Stomach (tissue), 9 donors: Measurements from ENCODE around the gene GRAMD1B. TPM values are rescaled to one million over a fixed set of nuclear protein-coding genes. Genes with fewer than 3 reads are reported as not detected.
"Not testable (repeated sequence)": the region's sequence is repeated elsewhere in the genome, so short reads cannot be mapped to it uniquely, and the experiment has no call there.

Experiments used
- DNase-seq, 2 donors: peaks; one replicate each; pipeline versions ENCODE4 v3.0.0 to v3.0.0-alpha.2; 2013 to 2019
- H3K27ac ChIP-seq, 5 donors: fragments of 200-600 bp in 4 of 5; sonication (generic) in 4 of 5; one replicate each; pipeline ENCODE4 v1.5.1; 2013 to 2019; ENCODE audit warnings: mild to moderate bottlenecking in 1 of 5, moderate library complexity in 1 of 5
- H3K27me3 ChIP-seq, 3 donors: fragments of 200-600 bp; sonication (generic); one replicate each; pipeline ENCODE4 v1.5.1; 2017 to 2019; ENCODE audit warnings: mixed run types in 1 of 3
- H3K36me3 ChIP-seq, 4 donors: fragments of 200-600 bp; sonication (generic); 1 replicate in 3 of 4; 2 replicates in 1 of 4; pipeline ENCODE4 v1.5.1; 2016 to 2019
- H3K4me1 ChIP-seq, 4 donors: fragments of 200-600 bp; sonication (generic); one replicate each; pipeline ENCODE4 v1.5.1; 2016 to 2019
- H3K4me3 ChIP-seq, 4 donors: fragments of 200-600 bp; sonication (generic) in 3 of 4; one replicate each; pipeline ENCODE4 v1.5.1; 2016 to 2019; ENCODE audit warnings: mild to moderate bottlenecking in 1 of 4
- H3K9me3 ChIP-seq, 4 donors: fragments of 200-600 bp; sonication (generic); one replicate each; pipeline ENCODE4 v1.5.1; 2016 to 2019
- CTCF ChIP-seq, 7 experiments: fragments of 450-650 bp in 4 of 7; fragments of 200-600 bp in 3 of 7; sonication (generic) in 3 of 7; IDR thresholded peaks; one replicate each; pipeline ENCODE4 v1.5.1; 2016 to 2019; ENCODE audit warnings: antibody characterized with exemption in 7 of 7, control low read depth in 2 of 7, mild to moderate bottlenecking in 1 of 7
- EP300 ChIP-seq: sonication (generic); formaldehyde crosslinking; IDR thresholded peaks from one replicate; pipeline ENCODE4 v1.6.1; 2017; ENCODE audit warnings: antibody characterized with exemption
- POLR2A ChIP-seq, 4 donors: fragments of 450-650 bp; IDR thresholded peaks; one replicate each; pipeline ENCODE4 v1.6.1; 2016; ENCODE audit warnings: antibody characterized with exemption in 4 of 4, control low read depth in 2 of 4, mild to moderate bottlenecking in 1 of 4, moderate library complexity in 1 of 4
- POLR2AphosphoS5 ChIP-seq, 3 donors: sonication (generic); formaldehyde crosslinking; IDR thresholded peaks; one replicate each; pipeline ENCODE4 v1.6.1; 2016; ENCODE audit warnings: antibody characterized with exemption in 3 of 3
- WGBS, 5 donors: extraction: QIAGEN DNeasy Blood & Tissue Kit in 3 of 5; methylation state at CpG; one replicate each; pipeline versions ENCODE4 v1.1.5 to v1.1.7; 2013 to 2018; 5-methylcytosine and 5-hydroxymethylcytosine counted together
- intact Hi-C: fragments of 100-400 bp; cut with DNase I; formaldehyde crosslinking; loops from one replicate; pipeline ENCODE4 v1.15.1; 2023; ENCODE audit warnings: low total_unique reads
- polyA plus RNA-seq, 3 donors: library from polyadenylated mRNA; stranded (reverse); fragments of 200-250 nt; gene quantifications; one replicate each; pipeline ENCODE4 v1.2.3, GENCODE V29; 2013
- total RNA-seq, 5 donors: library from RNA; depleted of rRNA; stranded (reverse); fragments of >200 nt; gene quantifications; one replicate each; pipeline versions ENCODE4 v1.1.0 to v1.2.3, GENCODE V29; 2014 to 2016
- donor health status: healthy with polysubstance abuse.
- donor health status: Bipolar disorder and iron deficiency.
- donor health status: healthy.

Gene GRAMD1B
- total and polyA plus RNA-seq, 8 donors: 0.58 to 39.7 (median 12.2) TPM

DNA sequence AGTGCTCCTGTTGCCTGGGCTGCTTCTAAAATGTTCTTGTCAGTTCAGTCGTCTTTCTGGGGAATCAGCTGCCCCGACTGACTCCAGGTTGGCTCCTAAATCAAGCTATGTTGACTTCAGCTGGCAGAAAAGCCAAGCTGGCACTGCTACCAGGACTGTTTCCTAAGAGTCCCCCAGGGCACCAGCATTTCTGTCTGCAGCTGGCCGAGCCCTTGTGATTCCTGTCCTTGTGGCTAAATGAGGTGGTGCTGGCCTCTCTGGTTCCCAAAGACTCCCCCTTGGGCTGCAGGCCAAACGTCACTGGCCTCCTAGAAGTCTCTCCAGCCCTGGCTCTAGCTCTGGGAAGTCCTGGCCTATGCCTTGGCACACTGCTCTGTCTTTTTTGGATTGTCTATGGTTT lies 31.1 kb downstream of the GRAMD1B start:
- no peak for TF ChIP-seq POLR2A (IDR thresholded peaks at IDR 0.05)
- TF ChIP-seq POLR2AphosphoS5 (IDR thresholded peaks at IDR 0.05): no peak
- TF ChIP-seq EP300: no peak
- no peak for TF ChIP-seq CTCF (IDR thresholded peaks at IDR 0.05)
- Histone ChIP-seq H3K4me3 (no peak overlapping the region), H3K27me3 (no peaks in the 10 kb centered on the region), H3K9me3 (no peaks in the 10 kb centered on the region), H3K4me1 (no peaks in the 10 kb centered on the region), H3K27ac (no peak overlapping the region), H3K36me3 (no peaks in the 10 kb centered on the region)
- WGBS, 5 donors: 71 to 79% (median 72%) methylated on average over 4 of the region's 4 CpGs
- DNase-seq: no peak
- intact Hi-C loops: no loop called here

- H3K27me3 ChIP-seq, intact Hi-C loops, H3K4me3 ChIP-seq, DNase-seq, H3K9me3 ChIP-seq, H3K4me1 ChIP-seq, H3K27ac ChIP-seq, H3K36me3 ChIP-seq: not testable (repeated sequence)
- 80 to 90% (median 84%) methylated on average over 8 of the region's 8 CpGs for WGBS, 5 donors
Measured at GRCh38 chr11:123465667-123466066, 35.6 kb downstream of the GRAMD1B start.

DNA sequence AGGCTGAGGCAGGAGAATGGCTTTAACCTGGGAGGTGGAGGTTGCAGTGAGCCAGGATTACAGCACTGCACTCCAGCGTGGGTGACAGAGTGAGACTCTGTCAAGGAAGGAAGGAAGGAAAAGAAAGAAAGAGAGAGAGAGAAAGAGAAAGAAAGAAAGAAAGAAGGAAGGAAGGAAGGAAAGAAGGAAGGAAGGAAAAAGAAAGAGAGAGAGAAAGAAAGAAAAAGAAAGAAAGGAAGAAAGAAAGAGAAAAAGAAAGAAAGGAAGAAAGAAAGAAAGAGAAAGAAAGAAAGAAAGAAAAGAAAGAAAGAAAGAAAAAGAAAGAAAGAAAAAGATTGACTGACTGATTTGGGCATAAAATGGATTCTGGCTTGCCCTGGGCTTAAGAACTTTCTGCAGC lies 36.1 kb downstream of the GRAMD1B start:
- H3K36me3 ChIP-seq, H3K9me3 ChIP-seq, H3K27ac ChIP-seq, H3K27me3 ChIP-seq, intact Hi-C loops, DNase-seq, H3K4me3 ChIP-seq, H3K4me1 ChIP-seq: not testable (repeated sequence)
- 78 to 100% (median 81%) methylated on average over 1 of the region's 1 CpG for WGBS, 5 donors

DNA sequence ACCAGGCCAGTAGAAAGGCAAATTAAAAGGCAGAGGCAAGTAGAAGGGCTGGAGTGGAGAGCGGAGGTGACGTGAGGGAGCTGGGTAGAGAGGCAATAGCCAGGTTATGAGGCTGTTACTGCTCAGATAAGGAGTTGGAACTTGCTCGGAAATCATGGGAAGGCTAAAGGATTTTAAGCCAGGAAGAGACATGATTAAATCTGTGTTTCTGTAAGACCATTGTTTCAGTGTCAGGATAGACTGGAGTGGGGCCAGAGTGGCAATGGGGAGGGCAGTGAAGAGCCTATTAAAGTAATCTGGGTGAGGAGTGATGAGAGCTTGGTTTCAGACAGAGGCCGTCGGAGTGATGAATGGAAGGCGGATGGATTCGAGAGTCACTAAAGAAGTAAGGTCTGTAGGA lies 39.0 kb downstream of the GRAMD1B start:
- no peak overlapping the region for H3K4me3 ChIP-seq
- no peak for TF ChIP-seq POLR2A (IDR thresholded peaks at IDR 0.05)
- TF ChIP-seq CTCF (IDR thresholded peaks at IDR 0.05): no peak
- TF ChIP-seq POLR2AphosphoS5 (IDR thresholded peaks at IDR 0.05): no peak
- TF ChIP-seq EP300: no peak
- 76 to 82% (median 82%) methylated on average over 7 of the region's 7 CpGs for WGBS, 5 donors
- H3K27me3 ChIP-seq: no peaks in the 10 kb centered on the region
- peaks cover 0 to under 1% (median 0%) of the 10 kb centered on the region in 4 donors for H3K4me1 ChIP-seq
- intact Hi-C loops: no loop called here
- H3K36me3 ChIP-seq: no peaks in the 10 kb centered on the region
- no peaks in the 10 kb centered on the region for H3K9me3 ChIP-seq
- H3K27ac ChIP-seq: no peak overlapping the region
- DNase-seq: no peak

DNA sequence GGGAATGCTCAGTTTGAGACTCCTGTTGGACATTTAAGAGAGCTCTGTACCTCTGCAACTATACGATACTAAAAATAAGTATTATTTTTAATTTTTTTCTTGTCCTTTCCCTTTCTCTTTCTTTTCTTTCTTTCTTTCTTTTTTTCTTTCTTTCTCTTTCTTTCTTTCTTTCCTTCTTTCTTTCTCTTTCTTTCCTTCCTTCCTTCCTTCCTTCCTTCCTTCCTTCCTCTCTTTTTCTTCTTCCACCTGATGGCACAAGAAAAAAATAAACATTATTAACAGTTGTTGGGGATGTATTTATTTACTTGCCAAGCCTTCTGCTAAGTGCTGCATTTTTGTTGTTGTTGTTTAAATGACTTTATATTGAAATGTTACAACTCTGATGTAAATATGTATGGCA lies 39.5 kb downstream of the GRAMD1B start:
- Histone ChIP-seq H3K27me3 (no peaks in the 10 kb centered on the region), H3K27ac (no peak overlapping the region), H3K9me3 (no peaks in the 10 kb centered on the region), H3K36me3 (no peaks in the 10 kb centered on the region), H3K4me3 (no peak overlapping the region), H3K4me1 (peaks cover 0 to 5% (median 2%) of the 10 kb centered on the region in 4 donors)
- no peak for TF ChIP-seq POLR2AphosphoS5 (IDR thresholded peaks at IDR 0.05)
- no peak for TF ChIP-seq POLR2A (IDR thresholded peaks at IDR 0.05)
- no peak for TF ChIP-seq EP300
- no peak for TF ChIP-seq CTCF (IDR thresholded peaks at IDR 0.05)
- DNase-seq: no peak
- WGBS, 5 donors: 83 to 97% (median 94%) methylated on average over 1 of the region's 1 CpG
- intact Hi-C loops: no loop called here
